GM21390 (cell line): ENCODE results near the gene RPL5.
"Not testable (repeated sequence)": the region's sequence is repeated elsewhere in the genome, so short reads cannot be mapped to it uniquely, and the experiment has no call there.

ENCODE experiments used
- ATAC-seq: cut with Tn5 transposase; IDR thresholded peaks from one replicate; pipeline ENCODE4 v1.9.1; 2021; ENCODE audit not compliant: unreplicated experiment

RPL5 gene

DNA sequence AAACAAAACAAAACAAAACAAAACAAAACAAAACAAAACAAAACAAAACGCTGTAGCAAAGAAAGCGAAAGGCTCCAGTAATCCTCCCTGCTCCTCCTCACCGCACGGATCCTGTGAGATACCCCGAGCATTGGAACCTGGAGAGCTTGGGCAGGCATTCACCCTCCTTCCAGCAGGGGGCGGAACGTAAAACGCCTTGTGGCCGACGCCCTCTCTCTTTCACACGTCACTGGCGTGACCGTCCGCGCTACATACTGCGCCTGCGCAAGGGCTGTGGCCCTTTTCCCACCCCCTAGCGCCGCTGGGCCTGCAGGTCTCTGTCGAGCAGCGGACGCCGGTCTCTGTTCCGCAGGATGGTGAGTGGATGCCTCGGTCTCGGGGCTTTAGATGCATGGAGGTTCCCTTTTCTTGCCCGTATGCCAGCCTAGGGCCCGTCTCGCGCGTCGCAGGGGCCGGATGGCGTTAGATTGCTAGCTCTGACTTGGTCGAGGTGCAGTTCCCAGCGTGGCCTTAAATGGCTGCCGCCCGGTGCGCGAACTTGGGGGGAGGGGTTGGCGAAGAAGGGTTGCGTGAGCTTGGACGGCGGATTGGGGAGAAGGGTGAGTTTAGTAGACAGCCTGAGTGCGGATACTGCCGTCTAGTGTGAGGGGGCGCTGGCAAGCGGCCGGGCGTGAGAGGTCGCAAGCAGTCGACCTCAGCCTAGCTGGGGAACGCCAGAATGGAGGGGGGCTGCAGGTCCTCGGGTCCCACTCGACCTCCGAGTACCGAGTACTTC is at the start of gene RPL5:
Gene RPL5, plus strand, starts transcription at position 279 of the 775 bp plus-strand sequence. Its CDS starts 75 bp downstream, at position 354.
- ATAC-seq, result peak; percentile 93

DNA sequence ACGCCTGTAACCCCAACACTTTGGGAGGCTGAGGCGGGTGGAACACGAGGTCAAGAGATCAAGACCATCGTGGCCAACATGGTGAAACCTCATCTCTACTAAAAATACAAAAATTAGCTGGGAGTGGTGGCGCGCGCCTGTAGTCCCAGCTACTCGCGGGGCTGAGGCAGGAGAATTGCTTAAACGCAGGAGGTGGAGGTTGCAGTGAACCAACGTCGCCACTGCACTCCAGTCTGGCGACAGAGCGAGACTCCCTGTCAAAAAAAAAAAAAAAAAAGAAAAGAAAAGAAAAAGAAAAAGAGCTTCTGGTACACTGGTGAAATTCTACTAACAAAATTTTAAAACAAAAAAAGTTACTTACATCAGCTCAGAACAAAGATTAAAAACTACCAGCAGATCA is 48.3 kb upstream of the RPL5 start:
- not testable (repeated sequence) for ATAC-seq

DNA sequence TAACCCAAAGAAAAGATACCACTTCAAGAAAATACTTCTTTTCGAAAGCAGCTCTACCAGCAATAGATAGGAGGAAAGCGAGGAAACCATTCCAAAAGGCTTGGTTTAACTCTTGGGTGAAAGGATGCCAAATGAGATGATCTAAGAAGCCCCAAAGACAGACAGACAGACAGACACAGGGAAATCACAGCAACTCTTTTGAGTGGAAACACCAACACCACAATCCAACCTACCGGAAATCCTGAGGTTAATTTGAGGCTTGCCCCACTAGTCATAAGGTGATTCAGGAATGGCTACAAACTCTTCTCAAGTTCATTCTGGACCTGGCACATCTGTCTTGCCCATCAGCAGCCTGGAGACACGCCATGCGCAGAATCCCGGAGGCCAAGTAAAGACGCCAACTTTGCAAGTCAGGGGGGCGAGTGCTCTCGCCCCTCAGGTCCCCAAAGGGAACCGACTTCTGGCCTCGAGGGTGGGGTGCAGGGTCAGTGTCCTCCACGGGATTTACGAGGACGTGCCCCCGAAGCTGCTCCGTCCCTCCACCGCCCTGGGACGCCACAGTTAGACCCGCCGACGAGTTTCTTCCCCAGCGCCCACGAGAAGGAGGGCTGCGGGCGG is 47.7 kb upstream of the RPL5 start:
- no peak for ATAC-seq

DNA sequence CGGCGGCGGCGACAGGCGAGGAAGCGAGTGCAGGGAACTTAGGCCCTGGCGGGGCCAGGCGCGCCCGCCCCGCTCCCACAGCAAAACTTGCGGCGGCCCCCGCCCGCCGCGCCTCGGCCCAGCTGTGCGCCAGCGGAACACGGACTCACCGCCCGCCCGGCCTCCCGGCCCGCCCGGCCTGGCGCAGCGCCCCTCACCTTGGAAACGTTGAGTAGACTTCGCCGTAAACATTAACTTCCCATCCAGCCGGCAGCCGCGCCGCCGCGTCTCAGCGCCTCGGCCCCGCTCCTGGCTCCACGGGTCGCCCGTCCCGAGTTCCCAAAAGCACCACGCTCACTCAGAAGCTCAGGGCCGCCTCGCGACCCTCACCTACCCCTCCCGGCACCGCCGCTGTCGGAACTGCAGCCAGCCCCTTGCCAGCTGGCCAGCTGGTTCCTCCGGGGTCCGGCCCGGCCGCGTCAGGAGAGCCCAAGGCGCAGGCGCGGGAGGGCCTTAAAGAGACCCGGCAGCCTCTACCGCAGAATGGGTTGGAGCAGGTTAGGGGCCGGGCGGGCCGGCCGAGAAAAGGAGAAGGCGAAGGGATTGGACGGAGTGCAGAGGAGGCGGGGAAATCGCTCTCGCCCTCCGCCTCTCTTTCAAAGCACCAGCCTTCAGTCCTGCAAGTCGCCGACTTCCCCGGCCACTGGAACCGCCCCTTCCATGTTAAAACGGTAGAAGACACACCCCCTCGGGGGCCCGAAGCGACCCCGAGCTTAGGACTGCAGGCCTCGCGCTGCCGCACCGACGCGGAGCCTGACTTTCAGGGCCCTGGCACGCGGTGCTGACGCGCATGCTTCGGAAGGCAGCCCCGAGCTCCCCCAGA is 47.0 kb upstream of the RPL5 start, which contains the start of gene EVI5:
Gene EVI5, minus strand, starts transcription at position 470 of the 862 bp plus-strand sequence. CDS start 48,562 bp downstream, outside the sequence.
- peak; percentile 97 for ATAC-seq

DNA sequence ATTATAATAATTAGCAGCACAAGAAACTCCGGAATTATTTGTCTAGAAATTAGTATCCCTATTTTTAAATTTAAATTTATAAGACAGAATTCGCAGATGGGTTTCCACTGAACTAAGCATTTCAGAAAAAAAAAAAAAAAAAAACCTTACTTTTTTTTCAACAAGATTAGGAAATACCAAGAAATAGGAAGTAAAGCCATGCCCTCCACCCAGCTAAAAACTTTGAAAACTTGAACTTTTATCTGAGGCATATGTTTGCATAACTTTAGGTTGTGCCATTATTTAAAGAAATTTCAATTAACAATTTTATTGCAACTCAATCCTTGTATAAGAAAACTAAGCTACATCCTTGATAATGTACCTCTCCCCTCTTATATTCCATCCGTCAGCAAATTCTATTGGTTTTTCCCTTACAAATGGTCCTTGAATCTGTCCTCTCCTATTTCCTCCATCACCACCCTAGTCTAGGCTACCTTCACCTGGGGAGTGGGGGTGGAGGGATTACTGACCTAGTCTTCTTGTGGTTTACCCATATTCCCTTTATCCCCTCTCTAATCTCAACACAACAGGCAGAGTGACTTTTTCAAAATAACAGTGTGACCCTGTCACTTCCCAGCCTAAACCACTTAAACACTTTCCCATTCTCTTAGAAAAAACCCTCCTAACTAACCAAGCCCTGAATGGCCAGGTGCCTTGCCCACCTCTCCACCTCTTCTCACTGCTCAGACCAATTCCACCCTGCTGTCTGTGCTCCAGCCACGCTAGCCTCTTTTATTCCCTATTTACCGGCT is 45.5 kb upstream of the RPL5 start:
- no peak for ATAC-seq

DNA sequence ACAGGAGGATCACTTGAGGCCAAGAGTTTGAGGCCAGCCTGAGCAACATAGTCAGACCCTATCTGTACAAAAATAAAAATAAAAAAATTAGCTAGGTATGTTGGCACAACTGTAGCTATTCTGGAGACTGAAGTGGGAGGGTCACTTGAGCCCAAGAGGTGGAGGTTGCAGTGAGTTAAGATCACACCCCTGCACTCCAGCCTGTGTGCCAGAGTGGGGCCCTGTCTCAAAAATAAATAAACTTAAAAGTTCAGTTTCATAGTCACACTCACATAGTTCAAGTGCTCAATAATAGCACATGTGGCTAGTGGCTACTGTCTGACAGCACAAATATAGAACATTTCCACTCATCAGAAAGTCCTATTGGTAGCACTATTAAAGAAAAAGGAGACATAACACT is 41.8 kb upstream of the RPL5 start:
- no peak for ATAC-seq

DNA sequence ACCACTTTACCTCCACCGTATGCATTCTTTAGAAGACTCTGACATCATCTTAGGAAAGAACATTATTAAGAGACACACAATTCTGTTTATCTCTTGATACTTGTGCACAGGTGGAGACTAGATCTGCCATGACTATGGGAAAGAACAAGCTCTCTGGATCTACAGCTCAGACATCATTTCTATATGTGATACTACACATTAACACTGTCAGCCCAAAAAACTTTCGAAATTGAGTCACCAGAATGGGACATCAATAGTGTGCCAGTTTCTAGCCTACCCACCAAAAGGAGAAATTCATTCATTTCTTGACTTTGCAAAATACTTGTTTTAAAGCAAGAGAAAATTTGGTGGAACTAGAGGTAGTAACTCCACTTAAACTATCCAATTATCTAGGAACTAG is 41.0 kb upstream of the RPL5 start:
- ATAC-seq, result no peak

DNA sequence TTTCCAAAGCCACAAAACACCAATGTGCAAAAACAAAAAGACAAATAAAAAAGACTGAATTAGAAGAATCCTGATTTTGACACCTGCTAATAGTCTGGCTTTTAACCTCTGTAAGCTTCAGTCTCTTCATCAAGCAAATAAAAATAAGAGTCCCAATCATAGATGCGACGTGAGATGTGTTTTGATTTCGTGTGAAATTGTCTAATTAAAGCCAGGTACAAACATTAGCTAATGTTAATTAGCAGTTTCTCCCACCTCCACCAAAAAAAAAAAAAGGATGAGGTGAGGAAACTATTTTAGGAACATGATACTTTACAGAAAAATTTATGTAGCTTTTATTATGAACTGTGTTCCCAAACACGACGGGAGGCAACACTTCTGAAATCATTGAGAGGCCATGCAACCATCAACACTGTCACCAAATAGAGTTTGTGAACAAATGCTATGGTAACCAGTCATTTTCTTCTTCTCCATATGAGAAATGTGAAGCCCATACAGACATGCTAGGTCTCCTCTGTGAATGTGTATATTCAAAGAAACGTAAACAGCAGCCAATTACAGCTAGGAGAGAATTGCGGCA is 40.3 kb upstream of the RPL5 start:
- ATAC-seq, result no peak

DNA sequence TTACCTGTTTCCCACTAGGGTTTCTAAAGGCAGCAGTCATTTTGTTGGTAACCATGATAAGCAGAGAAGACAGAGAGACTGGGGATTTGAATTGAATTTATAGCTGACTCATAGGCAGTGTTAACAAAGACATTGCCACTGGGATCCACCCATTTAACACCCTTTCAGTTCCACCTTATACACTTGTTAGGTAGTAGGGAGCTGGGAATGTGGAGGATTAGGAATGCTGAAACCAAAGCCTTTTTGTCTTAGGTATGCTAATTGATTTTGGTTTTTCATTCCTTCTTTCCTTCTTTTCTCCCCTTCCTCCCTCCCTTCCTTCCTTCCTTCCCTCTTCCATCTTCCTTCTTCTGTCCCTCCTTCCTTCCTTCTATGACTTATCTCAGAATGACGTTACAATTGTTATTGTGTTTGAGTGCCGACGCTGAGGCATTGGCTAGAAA is 39.5 kb upstream of the RPL5 start:
- ATAC-seq, result no peak

DNA sequence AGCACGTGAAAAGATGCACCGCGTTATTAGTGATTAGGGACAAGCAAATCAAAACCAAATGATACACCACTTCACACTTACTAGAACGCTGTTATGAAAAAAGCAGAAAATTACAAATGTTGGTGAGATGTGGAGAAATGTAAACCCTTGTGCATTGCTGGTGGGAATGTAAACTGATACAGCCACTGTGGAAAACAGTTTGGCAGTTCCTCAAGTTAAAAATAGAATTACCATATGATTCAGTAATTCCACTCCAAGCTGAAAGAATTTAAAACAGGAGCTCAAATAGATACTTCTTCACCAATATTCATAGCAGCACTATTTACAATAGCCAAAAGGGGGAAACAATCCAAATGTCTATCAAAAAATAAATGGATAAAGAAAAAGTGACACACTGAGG is 36.7 kb upstream of the RPL5 start:
- ATAC-seq, result no peak

DNA sequence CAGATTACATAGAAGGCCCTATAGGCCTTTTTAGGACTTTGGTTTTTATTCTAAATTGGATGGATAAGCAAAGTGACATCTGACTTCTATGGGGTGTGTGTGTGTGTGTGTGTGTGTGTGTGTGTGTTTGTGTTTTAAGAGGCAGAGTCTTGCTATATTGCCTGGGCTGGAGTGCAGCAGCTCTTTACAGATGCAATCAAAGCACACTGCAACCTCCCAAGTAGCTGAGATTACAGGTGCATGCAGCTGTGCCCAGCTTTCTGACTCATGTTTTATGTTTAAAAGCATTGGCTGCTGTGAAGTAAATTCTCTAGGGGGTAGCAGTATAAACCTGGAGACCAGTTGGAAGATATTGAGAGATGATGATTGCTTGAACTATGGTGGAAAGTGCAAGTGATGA is 34.5 kb upstream of the RPL5 start:
- ATAC-seq, result no peak

DNA sequence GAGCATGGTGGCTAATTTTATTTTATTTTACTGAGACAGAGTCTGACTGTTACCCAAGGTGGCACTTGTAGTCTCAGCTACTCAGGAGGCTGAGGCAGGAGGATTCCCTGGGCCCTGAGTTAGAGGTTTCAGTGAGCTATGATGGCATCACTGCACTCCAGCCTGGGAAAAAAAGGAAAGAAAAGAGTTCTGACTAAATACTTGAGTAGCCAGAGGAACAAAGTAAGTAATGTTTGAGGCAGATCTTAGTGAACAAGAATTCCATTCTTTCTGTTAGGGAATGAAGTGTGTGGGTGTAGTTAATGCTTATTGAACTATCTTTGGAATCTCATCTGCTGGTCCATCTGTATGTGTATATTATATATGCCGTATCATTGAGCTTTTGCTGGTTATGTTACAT is 33.9 kb upstream of the RPL5 start:
- ATAC-seq, result no peak

DNA sequence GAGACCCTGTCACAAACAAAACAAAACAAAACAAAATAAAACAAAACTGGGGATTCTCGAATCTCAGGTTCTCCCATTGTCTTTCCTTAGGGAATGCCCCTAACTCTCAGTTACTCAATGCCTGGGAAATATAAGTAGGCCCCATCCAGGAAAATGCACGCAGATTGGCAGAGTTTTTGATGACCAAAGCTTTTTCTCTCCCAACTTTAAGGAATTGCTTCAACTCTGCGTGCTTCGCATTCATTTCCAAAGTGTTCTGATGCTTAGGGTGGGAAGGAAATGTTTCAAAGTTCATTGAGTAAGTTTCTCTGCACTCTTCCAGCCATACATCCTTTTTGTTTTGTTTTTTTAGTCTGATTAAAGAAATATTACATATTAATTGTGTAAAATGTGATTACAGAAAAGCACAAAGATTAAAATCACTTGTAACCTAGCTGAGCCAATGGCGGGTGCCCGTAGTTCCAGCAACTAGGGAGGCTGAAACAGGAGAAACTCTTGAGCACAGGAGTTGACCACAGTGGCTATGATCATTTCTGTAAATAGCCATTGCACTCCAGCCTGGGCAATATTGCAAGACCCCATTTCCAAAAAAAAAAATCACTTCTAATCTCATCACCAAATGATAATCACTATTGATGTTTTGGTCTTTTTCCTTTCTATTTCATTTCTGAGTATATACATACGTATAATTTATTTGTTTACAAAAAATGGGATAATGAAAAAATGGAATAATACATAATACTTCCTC is 28.5 kb upstream of the RPL5 start:
- ATAC-seq, result no peak

DNA sequence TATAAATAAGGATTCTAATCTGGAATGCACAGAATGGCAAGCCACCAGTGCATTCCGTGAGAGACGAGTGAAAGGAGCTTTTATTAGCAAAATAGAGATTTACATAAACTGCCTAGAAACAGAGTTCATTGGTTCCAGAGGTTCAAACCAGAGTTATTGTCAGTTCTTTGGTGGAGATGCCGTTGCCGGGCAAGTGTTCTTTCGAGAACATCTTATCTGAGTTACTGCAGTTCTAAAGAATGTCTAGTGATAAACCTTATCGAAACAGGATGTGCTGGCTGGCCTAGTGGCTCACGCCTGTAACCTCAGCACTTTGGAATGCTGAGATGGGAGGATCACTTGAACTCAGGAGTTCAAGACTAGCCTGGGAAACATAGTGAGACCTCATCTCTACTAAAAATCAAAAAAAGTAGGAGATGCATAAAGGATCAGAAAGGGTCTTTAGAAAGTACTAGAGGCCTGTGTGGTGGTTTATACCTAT is 27.1 kb upstream of the RPL5 start:
- no peak for ATAC-seq

DNA sequence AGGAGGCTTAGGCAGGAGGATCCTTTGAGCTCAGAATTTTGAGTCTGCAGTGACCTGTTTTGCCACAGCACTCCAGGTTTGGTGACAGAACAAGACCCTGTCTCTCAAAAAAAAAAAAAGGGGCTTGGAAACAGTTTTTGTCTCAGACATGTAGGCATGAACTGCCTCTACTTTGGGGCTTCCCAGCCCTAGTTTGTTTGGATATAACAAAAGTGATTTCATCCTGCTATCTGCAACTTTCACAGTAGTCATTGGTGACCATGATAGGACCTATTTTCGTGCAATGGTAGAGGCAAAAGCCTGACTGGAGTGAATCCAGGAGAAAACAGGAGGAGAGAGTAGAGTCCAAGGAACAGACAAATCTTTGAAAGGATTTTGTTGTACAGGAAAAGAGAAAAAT is 26.6 kb upstream of the RPL5 start:
- no peak for ATAC-seq

DNA sequence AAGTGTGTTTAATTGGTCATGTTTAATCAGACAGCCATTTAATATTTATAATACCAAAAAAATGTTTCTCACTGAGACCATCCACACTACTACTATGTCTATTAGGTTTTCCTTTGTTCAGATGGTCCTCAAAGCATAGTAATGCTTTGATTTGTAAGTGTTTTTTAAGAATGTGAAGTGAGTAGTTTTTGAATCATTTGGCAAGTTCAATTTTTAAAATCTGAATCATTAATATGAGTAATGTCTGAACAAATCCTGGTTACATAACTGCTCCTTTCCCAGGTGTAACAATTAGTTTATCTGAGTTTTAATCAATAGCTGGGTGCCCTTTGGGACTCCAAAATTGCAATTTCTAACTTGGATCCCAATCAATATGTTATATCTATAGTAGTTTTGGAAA is 23.5 kb upstream of the RPL5 start:
- no peak for ATAC-seq

DNA sequence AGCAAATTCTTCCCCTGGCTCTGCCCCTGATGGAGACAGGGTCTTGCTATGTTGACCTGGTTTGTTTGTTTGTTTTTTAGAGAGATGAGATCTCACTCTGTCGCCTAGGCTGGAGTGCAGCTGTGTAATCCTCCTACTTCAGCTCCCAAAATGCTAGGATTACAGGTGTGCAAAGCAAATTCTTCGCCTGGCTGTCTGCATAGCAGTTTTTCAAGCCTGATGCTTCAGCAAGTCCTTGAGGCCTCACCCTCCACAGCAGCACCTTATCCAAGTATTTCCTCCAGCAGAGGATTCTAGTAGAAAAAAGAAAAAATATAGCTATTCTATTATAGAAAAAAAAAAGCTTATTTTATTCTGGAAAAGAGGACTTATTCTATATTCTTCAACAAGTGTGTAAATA is 15.1 kb upstream of the RPL5 start:
- ATAC-seq, result no peak

DNA sequence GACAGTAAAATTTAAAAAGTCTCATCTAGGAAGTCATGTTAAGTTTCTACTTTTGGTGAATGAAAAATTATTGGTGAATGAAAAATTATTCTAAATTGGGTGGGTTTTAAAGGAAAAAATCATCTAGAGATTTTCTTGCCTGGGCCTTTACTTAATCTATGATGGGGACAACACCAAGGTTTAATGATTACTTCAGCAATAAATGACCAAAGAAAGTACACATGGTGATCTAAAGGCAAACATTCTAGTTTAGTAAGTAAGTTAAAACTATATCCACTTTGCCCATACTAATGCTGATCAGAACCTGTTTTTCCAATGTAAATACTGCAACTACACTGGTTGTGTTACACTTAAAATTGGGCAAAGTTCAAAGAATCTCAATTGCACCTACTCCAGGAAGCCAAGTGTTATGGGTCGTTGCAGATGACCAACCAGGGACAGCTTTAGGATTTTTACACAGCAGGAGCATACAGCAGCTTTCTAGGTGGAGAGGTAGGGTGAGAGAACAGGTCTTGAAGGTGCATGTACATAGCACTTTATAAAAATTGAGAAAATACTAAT is 14.6 kb upstream of the RPL5 start:
- no peak for ATAC-seq
